HG03175 (cell line): ENCODE results near the gene TACC2.

ENCODE experiments used
- ATAC-seq: cut with Tn5 transposase; IDR thresholded peaks from one replicate; pipeline ENCODE4 v1.9.1; 2021; ENCODE audit warnings: mild to moderate bottlenecking, moderate library complexity; ENCODE audit not compliant: unreplicated experiment

TACC2 gene

GRCh38 chr10:122141821-122142640 is 153.1 kb downstream of the TACC2 start:
- no peak for ATAC-seq

DNA sequence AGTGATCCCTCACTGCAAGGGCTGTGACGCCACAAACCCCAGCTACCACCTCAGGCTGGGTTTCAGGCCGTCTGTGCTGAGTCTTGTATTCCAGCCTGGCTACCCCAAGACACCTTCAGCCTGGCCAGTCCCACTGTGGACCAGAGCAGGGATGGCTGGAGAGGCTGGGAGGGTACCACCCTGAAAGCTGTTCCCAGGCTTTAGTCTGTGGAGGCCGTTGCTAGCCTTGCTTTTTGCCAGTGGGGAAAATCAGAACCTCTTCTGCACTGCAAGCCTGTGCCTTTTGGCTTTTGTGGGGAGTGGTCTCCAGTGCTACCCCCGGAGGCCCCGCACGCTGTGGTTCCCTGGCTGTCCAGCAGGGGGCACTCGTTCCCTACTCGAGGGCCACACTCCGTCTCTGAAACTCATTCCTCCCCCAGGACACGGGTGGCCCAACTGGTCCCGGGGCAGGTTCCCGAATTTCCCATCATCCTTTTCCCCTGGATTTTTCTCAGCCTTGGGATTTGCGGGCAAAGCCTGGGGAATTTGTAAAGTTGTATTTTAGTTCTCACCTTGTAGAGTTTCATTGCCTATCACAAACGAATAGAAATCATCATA is 153.8 kb downstream of the TACC2 start:
- ATAC-seq, result no peak

GRCh38 chr10:122143238-122143841 is 154.4 kb downstream of the TACC2 start:
- ATAC-seq, result no peak

DNA sequence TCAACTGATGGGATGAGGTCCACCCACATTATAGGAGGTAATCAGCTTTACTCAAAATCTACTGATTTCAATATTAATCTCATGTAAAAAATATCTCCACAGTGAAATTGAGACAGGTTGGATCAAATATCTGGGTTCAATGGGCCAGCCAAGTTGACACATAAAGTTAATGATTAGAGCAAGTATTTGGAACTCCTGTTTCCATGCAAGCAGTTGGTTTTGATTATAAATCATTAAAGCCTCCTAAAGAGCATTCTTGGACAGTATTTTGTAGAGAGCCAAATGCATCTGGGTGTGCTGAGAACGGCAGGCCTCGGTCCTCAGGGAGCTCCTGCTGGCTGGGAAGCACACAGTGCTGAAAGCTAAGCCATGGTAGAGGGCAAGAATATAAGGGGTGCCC is 155.2 kb downstream of the TACC2 start:
- ATAC-seq, result no peak

DNA sequence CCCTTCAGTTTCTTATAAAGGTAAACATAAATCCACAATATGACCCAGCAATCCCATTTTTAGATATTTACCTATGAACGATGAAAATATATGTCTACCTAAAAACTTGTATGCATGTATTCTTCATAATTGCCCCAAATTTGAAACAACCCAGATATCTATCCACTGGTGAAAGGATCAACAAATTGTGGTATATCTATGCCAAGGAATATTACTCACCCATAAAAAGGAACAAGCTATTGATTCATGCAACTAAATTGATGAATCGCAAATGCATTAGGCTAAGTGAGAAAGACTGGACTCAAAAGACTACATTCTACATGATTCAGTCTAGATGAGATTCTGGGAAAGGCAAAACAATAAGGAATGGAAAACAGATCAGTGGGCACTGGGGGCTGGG is 156.2 kb downstream of the TACC2 start:
- no peak for ATAC-seq

GRCh38 chr10:122147663-122148062 is 158.7 kb downstream of the TACC2 start:
- no peak for ATAC-seq

GRCh38 chr10:122148876-122149560 is 160.1 kb downstream of the TACC2 start:
- no peak for ATAC-seq

GRCh38 chr10:122149561-122150505 is 160.9 kb downstream of the TACC2 start:
- no peak for ATAC-seq

DNA sequence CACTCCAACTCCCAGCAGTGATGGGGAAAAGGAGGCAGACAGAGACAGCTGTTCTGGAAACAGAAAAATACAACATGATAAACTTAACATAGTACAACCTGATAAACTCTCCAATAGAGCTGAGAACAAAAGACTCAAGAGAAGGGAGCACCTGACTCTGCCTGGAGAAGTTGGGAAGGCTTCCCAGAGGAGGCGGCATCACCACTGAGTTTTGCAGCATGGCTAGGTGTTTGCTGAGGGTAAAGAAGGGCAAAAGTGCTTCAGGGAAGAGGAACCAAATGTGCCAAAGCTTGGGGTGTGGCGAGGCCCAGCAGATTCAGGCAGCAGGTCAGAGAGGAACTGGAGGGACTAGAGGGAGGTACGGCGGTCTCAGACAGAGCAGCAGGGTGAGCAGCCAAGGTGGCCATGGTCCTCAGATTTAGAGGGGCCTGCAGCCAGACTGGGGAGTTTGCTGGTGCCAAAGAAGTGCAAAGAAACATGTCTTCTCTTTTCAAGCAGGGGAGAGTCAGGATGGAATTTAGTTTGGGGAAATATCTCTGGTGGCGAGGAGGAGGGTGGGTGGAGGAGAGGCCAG is 162.2 kb downstream of the TACC2 start:
- ATAC-seq, result no peak

- no peak for ATAC-seq
Measured at GRCh38 chr10:122152544-122152943, 163.6 kb downstream of the TACC2 start.

- ATAC-seq, result no peak
Measured at GRCh38 chr10:122154031-122154544, 165.1 kb downstream of the TACC2 start.

- no peak for ATAC-seq
Measured at GRCh38 chr10:122154545-122155366, 165.8 kb downstream of the TACC2 start.

- ATAC-seq, result no peak
Measured at GRCh38 chr10:122157451-122157850, 168.5 kb downstream of the TACC2 start.

GRCh38 chr10:122158362-122158761 is 169.4 kb downstream of the TACC2 start:
- ATAC-seq, result no peak

- no peak for ATAC-seq
Measured at GRCh38 chr10:122159141-122159970, 170.4 kb downstream of the TACC2 start.

- ATAC-seq, result no peak
Measured at GRCh38 chr10:122161795-122162194, 172.8 kb downstream of the TACC2 start.

DNA sequence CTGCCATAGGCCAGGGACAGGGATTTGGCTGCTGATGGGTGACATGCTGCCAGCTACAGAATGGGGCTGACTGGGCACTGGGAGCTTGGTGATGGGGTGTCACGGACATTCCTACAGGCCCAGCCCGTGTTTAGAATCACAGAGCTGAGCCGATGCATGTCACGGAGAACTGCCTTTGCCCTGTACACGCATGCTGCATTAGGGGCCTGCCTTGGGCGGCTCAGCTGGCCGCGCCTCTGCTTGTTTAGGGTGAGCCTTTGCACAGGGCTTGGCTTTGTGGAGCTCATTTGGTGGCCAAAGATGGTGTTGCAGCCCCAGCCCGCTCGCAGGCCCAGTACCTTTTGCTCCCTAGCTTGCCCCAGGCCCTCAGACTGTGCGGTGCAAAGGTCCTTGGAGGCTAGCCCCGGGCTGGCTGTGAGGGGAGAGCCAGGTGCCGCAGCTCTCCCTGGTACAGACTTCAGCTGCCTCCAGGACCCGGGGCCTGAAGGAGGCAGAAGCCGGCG is 173.8 kb downstream of the TACC2 start:
- ATAC-seq, result no peak
